ENCODE results near the gene LNPK. TPM values are rescaled to one million over a fixed set of nuclear protein-coding genes. Genes with fewer than 3 reads are reported as not detected.

The LNPK gene
- total and polyA plus RNA-seq, 9 of the 15 experiments (the other 6 are each of a cell fraction or from before 2014, with no cell fraction given) = 6.4 to 40.4 (median 21.3) TPM

DNA sequence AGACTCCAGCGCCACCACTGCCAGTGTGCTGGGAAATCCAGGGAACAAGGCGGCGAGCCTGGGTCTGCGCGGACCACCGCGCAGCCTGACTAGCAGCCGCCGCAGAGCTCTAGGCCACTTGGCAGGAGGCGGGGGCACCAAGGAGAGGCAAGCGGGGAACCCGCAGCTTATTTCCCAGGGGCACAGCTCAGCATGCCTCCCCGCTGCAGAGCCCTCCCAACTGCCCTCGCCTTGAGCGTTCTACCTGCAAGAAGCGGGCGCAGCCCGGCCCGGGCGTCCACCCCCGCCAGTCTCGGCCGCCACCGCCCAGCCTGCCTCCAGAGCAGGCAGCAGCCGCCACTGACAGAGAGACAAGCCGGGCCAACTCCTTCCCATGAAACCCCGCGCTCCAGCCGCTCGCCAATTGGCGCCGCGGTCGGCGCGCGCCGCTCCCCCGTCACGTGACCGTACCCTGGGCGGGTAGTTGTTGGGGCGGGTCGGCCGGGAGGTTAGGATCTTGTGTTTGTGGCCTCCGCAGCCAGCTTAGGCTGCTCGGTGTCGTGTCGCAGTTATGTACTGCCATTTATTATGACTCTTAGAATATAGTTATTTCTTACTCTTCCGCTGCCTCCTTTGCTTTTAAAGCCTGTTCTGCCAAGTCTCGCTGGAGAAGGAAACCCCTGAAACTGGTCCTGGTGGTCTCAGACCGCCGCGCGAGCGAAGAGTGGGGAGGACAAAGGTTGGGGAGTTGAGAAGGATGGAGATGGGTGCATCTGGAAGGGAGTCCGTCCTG is at the start of gene LNPK (continued):
- TF ChIP-seq, protein P1, sequence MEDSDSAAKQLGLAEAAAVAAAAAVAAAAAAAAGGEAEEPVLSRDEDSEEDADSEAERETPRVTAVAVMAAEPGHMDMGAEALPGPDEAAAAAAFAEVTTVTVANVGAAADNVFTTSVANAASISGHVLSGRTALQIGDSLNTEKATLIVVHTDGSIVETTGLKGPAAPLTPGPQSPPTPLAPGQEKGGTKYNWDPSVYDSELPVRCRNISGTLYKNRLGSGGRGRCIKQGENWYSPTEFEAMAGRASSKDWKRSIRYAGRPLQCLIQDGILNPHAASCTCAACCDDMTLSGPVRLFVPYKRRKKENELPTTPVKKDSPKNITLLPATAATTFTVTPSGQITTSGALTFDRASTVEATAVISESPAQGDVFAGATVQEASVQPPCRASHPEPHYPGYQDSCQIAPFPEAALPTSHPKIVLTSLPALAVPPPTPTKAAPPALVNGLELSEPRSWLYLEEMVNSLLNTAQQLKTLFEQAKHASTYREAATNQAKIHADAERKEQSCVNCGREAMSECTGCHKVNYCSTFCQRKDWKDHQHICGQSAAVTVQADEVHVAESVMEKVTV (CRISPR knock-in tag; IDR thresholded peaks at IDR 0.05) = no peak
- TF ChIP-seq, protein P2, sequence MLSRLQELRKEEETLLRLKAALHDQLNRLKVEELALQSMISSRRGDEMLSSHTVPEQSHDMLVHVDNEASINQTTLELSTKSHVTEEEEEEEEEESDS (CRISPR knock-in tag; IDR thresholded peaks at IDR 0.05) = no peak
- TF ChIP-seq ZNF311 (CRISPR knock-in tag; IDR thresholded peaks at IDR 0.05) (no peak), NRF1 (conservative IDR thresholded peaks at IDR 0.05 in 1 of 2, IDR thresholded peaks at IDR 0.05 in 1 of 2) (peak; percentile 84 to 87), FOXP1 (CRISPR knock-in tag; IDR thresholded peaks at IDR 0.05) (no peak), ZNF398 (CRISPR knock-in tag; IDR thresholded peaks at IDR 0.05) (no peak), KDM1A (IDR thresholded peaks at IDR 0.05) (no peak), KLF10 (CRISPR knock-in tag; IDR thresholded peaks at IDR 0.05) (no peak), ELF2 (CRISPR knock-in tag; IDR thresholded peaks at IDR 0.05) (no peak), DIDO1 (tag; IDR thresholded peaks at IDR 0.05; ENCODE audit: low read depth) (no peak), ZBTB2 (IDR thresholded peaks at IDR 0.05) (no peak), EP300 (IDR thresholded peaks at IDR 0.05; ENCODE audit: low read length) (peak; percentile 40), ZNF79 (CRISPR knock-in tag; IDR thresholded peaks at IDR 0.05; ENCODE audit: low read depth) (no peak), FOXK1 (CRISPR knock-in tag; IDR thresholded peaks at IDR 0.05; ENCODE audit: borderline replicate concordance) (0 out of 2 replicates have a peak, but pooled peaks have one; percentile 21), SETDB1 (IDR thresholded peaks at IDR 0.05; ENCODE audit: low read length) (no peak)
- TF ChIP-seq, protein P3, sequence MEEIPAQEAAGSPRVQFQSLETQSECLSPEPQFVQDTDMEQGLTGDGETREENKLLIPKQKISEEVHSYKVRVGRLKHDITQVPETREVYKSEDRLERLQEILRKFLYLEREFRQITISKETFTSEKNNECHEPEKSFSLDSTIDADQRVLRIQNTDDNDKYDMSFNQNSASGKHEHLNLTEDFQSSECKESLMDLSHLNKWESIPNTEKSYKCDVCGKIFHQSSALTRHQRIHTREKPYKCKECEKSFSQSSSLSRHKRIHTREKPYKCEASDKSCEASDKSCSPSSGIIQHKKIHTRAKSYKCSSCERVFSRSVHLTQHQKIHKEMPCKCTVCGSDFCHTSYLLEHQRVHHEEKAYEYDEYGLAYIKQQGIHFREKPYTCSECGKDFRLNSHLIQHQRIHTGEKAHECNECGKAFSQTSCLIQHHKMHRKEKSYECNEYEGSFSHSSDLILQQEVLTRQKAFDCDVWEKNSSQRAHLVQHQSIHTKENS (CRISPR knock-in tag; IDR thresholded peaks at IDR 0.05) = no peak
- TF ChIP-seq, protein P4, sequence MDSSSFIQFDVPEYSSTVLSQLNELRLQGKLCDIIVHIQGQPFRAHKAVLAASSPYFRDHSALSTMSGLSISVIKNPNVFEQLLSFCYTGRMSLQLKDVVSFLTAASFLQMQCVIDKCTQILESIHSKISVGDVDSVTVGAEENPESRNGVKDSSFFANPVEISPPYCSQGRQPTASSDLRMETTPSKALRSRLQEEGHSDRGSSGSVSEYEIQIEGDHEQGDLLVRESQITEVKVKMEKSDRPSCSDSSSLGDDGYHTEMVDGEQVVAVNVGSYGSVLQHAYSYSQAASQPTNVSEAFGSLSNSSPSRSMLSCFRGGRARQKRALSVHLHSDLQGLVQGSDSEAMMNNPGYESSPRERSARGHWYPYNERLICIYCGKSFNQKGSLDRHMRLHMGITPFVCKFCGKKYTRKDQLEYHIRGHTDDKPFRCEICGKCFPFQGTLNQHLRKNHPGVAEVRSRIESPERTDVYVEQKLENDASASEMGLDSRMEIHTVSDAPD (CRISPR knock-in tag; IDR thresholded peaks at IDR 0.05) = no peak
- TF ChIP-seq, protein P5, sequence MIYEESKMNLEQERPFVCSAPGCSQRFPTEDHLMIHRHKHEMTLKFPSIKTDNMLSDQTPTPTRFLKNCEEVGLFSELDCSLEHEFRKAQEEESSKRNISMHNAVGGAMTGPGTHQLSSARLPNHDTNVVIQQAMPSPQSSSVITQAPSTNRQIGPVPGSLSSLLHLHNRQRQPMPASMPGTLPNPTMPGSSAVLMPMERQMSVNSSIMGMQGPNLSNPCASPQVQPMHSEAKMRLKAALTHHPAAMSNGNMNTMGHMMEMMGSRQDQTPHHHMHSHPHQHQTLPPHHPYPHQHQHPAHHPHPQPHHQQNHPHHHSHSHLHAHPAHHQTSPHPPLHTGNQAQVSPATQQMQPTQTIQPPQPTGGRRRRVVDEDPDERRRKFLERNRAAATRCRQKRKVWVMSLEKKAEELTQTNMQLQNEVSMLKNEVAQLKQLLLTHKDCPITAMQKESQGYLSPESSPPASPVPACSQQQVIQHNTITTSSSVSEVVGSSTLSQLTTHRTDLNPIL (CRISPR knock-in tag; IDR thresholded peaks at IDR 0.05) = no peak

Measured in K562 (cell line).